ENCODE results near the gene BMX.

Gene BMX

DNA sequence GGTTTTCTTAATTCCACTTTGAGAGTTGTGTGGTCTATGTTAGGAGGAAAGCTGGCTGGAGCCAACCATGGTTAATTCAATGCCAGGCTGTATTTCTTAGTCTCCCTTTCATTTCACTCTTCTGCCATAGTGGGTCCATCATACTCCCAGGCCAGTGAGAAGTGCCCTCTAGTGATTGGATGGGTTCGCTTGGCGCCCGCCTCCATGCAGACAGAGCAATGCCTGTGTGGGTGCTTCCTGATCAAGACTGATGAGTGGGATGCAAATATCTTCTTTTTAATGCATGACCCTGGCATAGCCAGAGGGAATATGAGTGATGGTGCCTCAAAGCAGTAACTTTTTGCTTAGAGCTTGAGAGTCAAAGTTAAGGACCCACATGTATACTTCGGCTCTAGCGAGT is 6.4 kb downstream of the BMX start:
- DNase-seq (ENCODE audit: low read depth in 2 of 2) = no peak

DNA sequence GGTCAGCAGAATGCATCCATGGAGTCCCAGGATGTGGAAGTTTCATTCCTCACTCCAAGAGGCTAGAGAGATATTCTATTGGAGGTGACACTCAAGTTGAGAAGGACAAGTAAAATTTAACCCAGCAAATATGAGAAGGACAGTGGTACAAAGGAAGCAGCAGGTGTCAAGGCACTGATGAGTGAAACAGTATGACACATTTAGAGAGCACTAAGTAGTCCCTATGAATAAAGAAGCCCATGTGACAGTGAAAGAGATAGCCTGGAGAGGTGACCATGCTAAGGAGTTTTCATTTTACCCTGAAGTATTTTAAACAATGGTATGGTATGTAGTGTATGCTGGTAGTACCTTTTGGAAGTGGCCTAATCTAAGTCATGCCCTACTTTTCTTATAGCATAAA is 9.2 kb downstream of the BMX start:
- no peak for DNase-seq (ENCODE audit: low read depth in 2 of 2)

DNA sequence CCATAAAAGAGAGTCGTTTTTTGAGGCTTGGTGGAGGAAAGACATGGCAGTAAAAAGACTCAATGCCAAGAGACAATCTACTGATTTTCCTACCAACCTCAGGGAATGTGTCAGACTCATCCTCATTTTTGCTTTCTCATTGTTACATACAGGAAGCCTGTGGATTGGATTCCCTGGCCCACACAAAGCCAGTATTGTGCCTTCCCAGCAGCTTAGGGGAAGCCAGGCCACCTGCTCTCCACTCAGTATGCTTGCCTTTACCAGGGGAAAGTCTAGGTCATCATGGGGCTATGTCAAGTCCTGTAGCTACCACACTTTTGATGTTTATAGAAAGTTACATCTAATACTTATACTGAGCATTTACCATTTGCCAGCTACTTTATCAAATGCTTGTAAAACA is 11.0 kb downstream of the BMX start:
- no peak for DNase-seq (ENCODE audit: low read depth in 2 of 2)

DNA sequence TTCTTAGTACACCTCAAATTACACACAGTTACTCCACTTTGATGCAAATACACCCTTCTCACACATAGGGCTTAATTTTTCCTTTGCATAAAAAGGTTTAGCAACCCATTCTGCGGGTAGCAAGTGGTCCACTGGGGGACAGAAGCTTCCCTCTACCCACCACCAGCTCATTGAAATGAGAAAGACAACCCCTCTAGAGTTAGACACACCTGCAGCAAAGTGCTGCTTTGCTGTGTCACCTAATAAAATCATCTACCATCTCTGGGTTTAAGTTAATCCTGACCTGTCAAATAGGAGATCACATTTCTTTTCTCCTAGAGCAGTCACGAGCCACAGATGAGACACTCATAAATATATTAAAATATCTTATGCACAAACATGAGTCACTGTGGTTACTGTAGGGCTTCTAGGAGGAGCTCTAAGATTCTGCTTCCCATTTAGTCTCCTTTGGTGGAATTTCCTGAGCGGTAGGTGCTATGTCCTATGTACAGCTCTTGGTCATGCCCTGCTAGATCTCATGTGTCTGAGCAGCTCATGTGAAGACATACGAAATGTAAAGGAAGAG is 11.9 kb downstream of the BMX start:
- no peak for DNase-seq (ENCODE audit: low read depth in 2 of 2)

DNA sequence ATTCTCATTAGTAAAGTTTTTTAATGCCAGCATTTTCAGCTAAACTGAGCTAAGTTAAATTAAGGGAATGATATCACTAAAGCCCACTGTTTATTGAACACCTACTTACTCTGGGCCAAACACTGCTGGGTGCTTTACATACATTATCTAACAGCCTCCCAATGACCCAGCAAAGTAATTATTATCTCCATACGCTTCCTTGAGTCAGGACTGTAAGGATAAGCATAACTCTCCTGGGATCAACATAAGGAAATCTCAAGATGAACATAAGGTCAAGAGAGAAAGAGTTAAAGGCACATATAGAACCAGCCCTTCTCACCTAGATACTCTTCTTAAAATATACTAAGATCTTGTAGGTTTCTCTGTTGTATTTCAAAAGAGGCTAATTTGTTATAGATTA is 13.7 kb downstream of the BMX start:
- no peak for DNase-seq (ENCODE audit: low read depth in 2 of 2)

DNA sequence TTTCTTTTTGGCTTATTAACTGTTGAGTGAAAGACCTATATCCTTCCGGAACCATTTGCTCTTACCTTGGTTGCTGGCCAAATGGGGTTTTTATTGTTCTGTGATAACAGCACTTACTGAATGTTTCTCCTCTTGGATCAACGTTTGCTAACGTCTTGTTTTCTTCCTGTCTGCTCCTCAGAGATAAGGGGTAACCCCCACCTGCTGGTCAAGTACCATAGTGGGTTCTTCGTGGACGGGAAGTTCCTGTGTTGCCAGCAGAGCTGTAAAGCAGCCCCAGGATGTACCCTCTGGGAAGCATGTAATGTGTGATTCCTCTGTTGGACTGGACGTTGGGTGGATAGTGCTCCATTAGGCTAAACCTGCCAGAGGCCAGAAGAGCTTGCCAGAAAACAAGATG is 15.3 kb downstream of the BMX start:
- no peak for DNase-seq (ENCODE audit: low read depth in 2 of 2)

DNA sequence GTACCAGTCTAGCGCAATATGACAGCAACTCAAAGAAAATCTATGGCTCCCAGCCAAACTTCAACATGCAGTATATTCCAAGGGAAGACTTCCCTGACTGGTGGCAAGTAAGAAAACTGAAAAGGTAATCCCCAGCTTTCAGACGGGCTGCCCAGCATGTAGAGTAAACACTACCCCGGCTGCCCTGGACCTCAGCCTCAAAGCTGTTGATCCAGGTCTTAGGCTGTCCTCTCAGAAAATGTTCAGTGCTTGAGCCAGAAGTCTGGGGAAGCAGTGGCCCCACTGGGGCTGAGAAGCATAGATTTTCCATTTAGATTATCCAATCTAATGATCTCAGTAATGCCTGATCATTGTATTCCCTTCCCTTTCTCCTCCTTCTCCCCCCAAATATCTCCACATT is 21.9 kb downstream of the BMX start:
- DNase-seq (ENCODE audit: low read depth in 2 of 2) = no peak

DNA sequence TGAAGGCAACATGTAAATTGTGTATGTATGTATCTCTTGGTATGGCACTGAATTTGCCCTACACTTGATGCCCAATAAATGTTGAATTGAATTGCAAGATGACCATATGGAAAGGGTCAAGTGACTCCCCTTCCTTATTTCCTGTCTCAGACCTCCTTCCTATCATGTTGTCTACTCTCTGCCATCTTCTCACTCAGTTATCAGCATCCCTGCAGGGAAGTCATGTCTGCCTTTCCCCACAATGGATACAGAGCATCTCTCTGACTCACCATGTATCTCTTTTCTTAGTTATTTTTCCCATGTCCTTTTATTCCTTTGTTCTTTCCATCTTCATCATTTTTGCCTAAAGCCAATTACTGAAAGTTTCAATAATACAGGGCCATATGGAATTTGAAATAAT is 22.5 kb downstream of the BMX start:
- no peak for DNase-seq (ENCODE audit: low read depth in 2 of 2)

DNA sequence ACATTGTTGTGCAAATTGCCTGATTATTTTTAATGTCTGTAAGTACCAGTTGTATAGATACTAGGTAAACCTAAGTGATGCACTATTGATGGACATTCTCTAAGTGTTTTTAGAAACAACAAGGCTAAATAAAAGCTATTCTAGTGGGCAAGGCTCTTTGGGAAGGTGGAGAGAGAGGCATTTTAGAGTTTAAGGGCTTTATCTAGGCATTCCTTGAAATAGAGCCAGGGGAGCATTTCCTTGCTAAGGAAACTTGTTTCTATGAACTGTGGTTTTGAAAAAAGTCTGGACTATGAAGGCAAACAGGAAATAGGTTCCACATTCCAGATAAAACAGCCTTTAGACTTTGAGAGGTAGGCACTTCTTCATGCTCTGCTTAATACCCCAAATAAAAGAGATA is 23.8 kb downstream of the BMX start:
- no peak for DNase-seq (ENCODE audit: low read depth in 2 of 2)

DNA sequence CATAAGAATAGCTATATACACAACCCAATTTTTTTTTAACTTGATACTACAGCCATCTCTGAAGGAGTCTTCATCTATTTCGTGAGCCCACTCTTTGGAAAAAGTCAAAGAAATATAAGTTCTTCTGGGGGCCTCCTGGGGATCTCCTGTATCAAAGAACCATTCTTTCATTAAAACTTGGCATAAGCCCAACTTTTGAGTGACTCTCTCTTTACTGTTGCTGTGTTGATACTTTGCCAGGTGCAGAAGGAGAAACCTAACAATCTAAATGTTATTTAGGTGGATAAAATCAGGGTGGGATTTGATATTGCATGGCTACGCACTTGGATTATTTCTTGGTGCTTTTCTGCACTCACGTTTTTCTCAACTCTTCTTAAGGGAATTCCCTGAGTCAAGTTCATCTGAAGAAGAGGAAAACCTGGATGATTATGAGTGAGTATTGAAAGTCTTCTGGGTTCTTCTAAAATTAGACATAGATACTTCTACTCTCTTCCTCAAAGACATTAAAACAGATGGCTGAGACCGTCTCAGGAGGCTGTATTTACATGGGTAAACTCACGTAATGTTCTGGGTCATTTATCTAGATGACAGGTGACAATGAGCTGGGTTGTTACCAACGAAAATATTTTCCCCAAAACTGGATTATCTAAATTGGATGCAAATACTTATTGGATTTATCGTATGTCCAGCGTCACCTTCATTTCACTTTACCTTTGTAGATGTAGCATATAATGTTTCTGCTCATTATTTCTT is 25.2 kb downstream of the BMX start:
- DNase-seq (ENCODE audit: low read depth in 2 of 2) = no peak

DNA sequence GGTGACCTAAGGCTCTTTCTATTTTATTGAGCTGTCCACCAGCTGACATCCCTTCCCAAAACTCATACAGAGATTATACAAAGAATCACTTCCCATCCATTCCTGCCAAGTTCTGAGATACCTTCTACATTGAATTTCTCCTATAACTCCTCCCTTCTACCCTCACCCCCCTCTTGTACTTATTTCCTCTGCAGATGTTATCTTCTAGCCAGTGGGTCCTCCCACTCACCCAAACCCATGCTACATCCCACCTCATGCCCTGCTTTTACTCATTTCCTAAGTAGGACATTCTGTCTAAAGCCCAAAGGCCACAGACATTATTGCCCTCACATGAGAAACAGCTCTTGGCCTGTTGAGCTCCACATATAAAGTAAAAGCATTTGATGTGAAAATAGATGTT is 28.6 kb downstream of the BMX start:
- no peak for DNase-seq (ENCODE audit: low read depth in 2 of 2)

DNA sequence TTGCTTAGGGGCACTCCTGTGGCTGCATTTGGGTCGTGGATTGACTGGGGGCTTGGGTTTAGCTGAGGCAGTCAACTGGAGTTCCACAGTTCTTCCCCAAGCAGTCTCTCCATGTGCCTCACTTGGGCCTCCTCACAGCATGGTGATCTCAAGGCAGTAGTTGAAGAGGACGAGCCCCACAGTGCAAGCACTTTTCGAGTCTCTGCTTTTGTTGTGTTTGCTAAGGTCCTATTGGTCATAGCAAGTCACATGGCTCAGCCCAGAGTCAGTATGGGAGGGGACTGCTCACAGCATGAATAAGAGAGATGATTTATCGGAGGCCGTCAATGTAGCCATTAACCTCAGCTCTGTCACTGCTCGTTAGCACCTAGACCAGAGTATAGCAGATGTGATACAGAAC is 29.7 kb downstream of the BMX start:
- no peak for DNase-seq (ENCODE audit: low read depth in 2 of 2)

DNA sequence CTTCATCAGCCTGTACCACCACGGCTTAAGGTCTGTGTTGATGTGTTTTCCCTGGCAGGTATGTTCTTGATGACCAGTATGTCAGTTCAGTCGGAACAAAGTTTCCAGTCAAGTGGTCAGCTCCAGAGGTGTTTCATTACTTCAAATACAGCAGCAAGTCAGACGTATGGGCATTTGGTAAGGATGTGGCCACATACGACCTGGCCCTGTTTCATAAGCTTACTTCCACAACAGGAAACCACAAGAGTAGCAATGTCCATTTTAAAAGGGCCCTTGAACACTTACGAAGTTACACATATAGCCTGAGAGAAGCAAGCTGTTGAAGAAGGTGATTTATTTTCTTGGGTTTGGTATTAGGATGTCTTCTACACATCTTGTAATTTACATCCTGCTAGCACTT is 46.1 kb downstream of the BMX start:
- no peak for DNase-seq (ENCODE audit: low read depth in 2 of 2)

DNA sequence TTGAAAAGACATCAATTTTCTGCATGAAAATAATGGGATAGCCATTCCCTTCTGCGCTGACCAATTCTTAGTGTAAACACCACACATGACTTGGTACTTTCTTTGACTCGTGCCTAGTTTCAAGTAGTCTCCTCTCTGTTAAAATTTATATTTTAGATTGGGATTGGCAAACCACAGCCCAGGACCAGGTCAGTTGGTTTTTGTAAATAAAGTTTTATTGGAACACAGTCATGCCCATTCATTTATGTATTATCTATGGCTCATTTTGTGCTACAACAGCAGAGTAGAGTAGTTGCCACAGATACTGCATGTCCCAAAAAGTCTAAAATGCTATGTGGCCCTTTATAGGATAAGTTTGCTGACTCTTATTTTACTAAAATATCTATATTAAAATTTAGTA is 46.7 kb downstream of the BMX start:
- DNase-seq (ENCODE audit: low read depth in 2 of 2) = no peak

DNA sequence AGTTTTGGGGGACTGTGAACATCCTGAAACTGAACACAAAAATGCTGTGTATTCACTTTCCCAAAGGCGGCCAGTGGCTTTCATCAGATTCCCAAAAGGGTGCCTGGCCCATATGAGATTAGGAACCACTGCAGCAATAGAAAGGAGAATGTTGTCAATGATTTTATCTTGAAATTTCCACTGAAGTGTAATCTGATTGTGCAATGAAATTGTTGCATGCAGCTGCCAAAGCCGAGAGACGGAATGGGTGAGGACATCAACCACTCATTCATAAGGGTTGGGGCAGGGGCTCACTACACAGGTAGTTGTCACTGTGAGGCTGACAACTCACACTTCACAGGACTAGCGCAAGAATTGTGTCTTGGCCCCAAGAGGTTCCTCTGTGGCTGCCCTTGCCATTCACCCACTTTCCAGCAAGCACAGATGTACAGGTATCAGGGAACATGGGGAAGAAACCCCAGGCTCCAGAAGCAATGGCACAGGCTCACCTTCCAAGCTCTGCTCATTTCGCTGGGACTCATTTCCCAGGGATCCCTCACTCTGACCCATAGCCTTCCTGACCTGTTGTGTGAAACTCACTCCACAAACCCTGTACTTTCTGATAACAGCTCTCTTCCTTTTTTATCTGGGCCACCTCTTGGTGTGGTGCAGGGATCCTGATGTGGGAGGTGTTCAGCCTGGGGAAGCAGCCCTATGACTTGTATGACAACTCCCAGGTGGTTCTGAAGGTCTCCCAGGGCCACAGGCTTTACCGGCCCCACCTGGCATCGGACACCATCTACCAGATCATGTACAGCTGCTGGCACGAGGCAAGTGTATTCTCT is 48.8 kb downstream of the BMX start:
- no peak for DNase-seq (ENCODE audit: low read depth in 2 of 2)

DNA sequence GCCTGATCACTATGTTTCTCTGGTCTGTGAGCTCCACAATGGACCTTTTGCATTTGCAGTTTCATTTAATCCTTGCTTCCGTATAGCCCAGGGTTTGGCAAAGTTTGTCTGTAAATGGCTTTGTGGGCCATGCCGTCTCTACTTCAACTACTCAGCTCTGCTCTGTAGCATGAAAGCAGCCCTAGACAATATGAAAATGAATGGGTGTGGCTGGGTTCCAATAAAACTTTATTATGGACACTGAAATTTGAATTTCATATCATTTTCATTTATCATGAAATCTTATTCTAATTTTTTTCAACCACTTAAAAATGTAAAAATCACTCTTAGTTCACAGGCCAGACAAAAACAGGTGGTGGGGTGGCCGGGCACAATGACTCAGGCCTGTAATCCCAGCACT is 58.6 kb downstream of the BMX start:
- DNase-seq (ENCODE audit: low read depth in 2 of 2) = no peak

DNA sequence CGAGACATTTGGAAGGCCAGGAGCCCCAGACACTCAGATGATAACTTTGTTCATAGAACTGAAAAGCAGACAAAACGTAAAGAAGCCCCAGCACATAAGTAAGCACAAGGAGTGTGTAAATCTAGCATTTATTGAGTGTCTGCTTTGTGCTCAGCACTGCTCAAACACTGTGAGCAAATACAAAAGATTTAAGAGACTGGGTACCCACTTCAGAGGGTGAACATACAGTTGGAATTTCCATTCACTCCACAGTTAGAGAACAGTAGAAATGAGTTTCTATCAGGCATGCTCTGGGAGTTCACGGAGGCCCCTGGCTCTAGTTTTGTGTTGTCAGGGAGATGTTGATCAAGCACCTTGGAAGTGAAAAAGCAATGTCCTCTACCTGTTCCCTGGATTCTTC is 60.3 kb downstream of the BMX start:
- DNase-seq (ENCODE audit: low read depth in 2 of 2) = no peak

DNA sequence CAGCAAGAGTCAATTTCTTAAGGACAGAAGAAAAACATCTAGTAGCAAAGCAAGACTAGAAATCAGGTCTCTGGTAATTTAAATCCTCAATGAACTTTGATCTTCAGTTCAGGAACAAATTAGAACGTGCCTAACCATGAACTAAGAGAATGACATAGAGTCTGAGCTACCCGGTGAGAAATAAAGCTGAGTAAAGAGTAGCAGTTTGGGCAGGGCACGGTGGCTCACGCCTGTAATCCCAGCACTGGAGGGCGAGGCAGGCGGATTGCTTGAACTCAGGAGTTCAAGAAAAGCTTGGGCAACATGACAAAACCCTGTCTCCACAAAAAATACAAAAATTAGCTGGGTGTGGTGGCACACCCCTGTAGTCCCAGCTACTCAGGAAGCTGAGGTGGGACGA is 62.4 kb downstream of the BMX start:
- no peak for DNase-seq (ENCODE audit: low read depth in 2 of 2)

DNA sequence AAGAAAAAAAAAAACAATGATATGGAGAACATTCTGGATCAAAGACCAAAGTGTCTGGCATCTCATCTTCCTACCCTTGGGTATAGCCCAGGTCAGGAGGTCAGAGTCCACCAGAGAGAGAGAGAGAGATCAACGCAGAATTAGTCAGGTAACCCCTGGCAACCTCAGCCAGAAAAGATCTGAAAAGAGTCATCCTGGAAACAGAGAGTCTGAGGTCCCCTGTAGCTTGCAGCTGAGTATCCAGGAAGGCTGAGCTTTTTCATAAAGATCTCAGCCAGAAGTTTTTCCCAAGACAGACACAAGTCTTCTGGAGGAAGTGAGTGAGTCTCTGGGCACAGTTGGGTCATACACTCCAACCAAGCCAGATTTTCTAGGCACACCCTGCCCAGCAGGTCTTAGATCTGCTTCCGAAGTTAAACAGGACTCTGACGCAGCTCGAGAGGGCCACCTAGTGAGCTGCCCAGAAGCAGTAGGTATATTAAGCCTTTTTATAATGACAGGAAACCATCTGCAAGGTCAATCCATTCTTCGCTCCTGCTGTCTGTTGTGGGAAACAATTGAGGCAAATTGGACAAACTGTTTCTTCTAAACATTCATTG is 64.5 kb downstream of the BMX start:
- no peak for DNase-seq (ENCODE audit: low read depth in 2 of 2)

DNA sequence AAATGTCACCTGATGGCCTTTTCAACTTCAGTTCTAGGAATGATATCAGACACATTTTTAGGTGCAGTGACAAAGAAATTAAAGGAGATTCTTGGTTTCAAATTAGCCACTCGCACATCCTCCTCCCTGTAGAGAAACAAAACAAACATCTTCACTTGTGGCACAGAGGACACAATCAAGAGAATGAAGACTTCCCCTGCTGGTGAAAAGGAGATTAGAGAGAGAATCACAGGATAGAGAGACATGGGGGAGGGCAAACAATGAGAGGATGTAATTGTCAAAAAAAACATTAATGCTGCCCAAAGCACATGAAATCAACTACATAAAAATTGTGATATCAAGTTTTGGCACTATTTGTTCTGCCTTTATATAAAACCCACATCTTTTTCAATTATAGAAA is 65.6 kb downstream of the BMX start:
- no peak for DNase-seq (ENCODE audit: low read depth in 2 of 2)

DNA sequence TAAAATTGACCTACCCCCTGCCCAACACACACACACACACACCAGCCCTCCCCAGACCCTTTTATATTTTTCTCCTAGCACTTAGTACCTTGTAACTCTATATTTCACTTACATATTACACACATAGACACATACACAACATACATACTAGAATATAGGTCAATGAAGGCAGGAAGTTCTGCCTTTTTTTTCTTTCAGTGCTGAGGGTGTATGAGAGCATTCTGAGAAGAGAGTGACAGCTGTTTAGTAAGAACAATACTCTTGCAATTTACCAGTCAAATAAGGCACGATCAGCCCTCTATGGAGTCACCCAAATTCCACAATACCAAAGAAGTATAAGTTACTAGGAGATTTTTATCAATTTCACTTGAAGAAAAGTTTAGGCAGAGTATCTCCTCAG is 66.7 kb downstream of the BMX start:
- DNase-seq (ENCODE audit: low read depth in 2 of 2) = no peak

DNA sequence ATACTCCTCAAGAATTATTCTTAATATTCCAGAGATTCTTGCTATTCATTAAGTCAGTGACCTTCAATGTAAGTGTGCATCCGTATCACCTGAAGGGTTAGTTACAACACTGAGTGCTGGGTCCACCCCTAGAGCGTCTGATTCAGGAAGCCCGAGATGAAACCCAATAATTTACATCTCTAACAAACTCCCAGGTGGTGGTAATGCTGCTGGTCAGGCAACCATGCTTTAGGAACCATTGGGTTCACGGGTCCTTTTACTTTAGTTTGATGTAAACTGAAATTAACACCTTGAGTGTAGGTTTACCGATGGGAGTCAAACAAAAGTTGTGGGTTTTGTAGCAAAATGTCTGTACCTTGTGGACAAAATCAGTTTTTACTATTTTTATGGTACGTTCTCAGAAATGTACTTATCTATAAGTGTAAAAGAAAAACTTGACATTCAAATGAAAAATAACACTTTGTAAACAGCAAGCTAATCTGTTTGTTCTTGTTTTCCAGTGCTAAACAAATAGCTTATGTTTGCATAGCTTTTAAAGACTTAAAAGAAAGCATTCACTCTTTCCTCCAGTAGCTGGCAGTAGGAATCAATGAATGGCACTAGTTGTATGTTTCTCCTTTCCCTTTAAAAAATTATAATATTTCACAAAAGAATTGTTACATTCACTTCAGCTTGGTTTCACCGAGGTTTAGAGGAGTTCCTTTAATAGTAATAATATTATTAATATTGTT is 67.4 kb downstream of the BMX start:
- no peak for DNase-seq (ENCODE audit: low read depth in 2 of 2)
